Iris pigment epithelial cell (primary cell): ENCODE data around the gene SHISA7.
"Not testable (repeated sequence)": the region's sequence is repeated elsewhere in the genome, so short reads cannot be mapped to it uniquely, and the experiment has no call there.

ENCODE experiments used
- DNase-seq: peaks from one replicate; pipeline ENCODE4 v3.0.0-alpha.2; 2011; ENCODE audit warnings: low read depth

Gene SHISA7

GRCh38 chr19:55418185-55418584 lies 24.9 kb downstream of the SHISA7 start:
- DNase-seq = peak; percentile 85

GRCh38 chr19:55410168-55410567 lies 32.9 kb downstream of the SHISA7 start:
- no peak for DNase-seq

- not testable (repeated sequence) for DNase-seq
Observed at GRCh38 chr19:55409179-55409578, 33.9 kb downstream of the SHISA7 start.

- no peak for DNase-seq
Observed at GRCh38 chr19:55408533-55408872, 34.6 kb downstream of the SHISA7 start.

GRCh38 chr19:55407800-55408532 lies 35.1 kb downstream of the SHISA7 start:
- peak; percentile 100 for DNase-seq

- not testable (repeated sequence) for DNase-seq
Observed at GRCh38 chr19:55407550-55407799, 35.6 kb downstream of the SHISA7 start, which contains the start of gene UBE2S. Gene UBE2S (minus strand): TSS chr19:55407788. CDS start chr19:55407589, 199 bp downstream.

- DNase-seq = peak; percentile 47
Observed at GRCh38 chr19:55406826-55407549, 36.1 kb downstream of the SHISA7 start.

GRCh38 chr19:55406091-55406825 lies 36.8 kb downstream of the SHISA7 start:
- DNase-seq = no peak

GRCh38 chr19:55405638-55406037 lies 37.5 kb downstream of the SHISA7 start:
- DNase-seq = no peak

GRCh38 chr19:55402509-55402908 lies 40.6 kb downstream of the SHISA7 start:
- no peak for DNase-seq

GRCh38 chr19:55401390-55401789 lies 41.7 kb downstream of the SHISA7 start:
- not testable (repeated sequence) for DNase-seq

- DNase-seq = no peak
Observed at GRCh38 chr19:55400281-55401087, 42.6 kb downstream of the SHISA7 start.

GRCh38 chr19:55398200-55398925 lies 44.7 kb downstream of the SHISA7 start:
- no peak for DNase-seq

GRCh38 chr19:55392820-55393761 lies 50.0 kb downstream of the SHISA7 start:
- no peak for DNase-seq

GRCh38 chr19:55391702-55392615 lies 51.1 kb downstream of the SHISA7 start:
- peak; percentile 66 for DNase-seq

GRCh38 chr19:55391191-55391670 lies 51.9 kb downstream of the SHISA7 start:
- DNase-seq = no peak

- DNase-seq = no peak
Observed at GRCh38 chr19:55390461-55390880, 52.6 kb downstream of the SHISA7 start.

- no peak for DNase-seq
Observed at GRCh38 chr19:55389386-55390317, 53.4 kb downstream of the SHISA7 start.
